Spinal cord (tissue), 10 donors: ENCODE data around the gene PDSS2. TPM values are rescaled to one million over a fixed set of nuclear protein-coding genes. Genes with fewer than 3 reads are reported as not detected.

Experiments used
- DNase-seq, 6 donors: peaks; one replicate each; pipeline versions ENCODE4 v3.0.0 to v3.0.0-alpha.2; 2013 to 2015; ENCODE audit warnings: low spot score in 6 of 6, low read depth in 4 of 6
- H3K27ac ChIP-seq: one replicate; pipeline ENCODE4 v1.5.1; 2013; ENCODE audit warnings: low read depth, low read length, control low read depth
- H3K27me3 ChIP-seq: one replicate; pipeline ENCODE4 v1.6.1; 2013; ENCODE audit warnings: low read length; ENCODE audit not compliant: control insufficient read depth, insufficient read depth
- H3K36me3 ChIP-seq: one replicate; pipeline ENCODE4 v1.6.1; 2013; ENCODE audit warnings: low read length; ENCODE audit not compliant: control insufficient read depth, insufficient read depth
- H3K4me1 ChIP-seq: one replicate; pipeline ENCODE4 v1.6.1; 2013; ENCODE audit warnings: low read length; ENCODE audit not compliant: control insufficient read depth, insufficient read depth
- H3K4me3 ChIP-seq: one replicate; pipeline ENCODE4 v1.5.1; 2013; ENCODE audit warnings: low read depth, low read length, control low read depth
- H3K9me3 ChIP-seq: one replicate; pipeline ENCODE4 v1.6.1; 2013; ENCODE audit warnings: low read length; ENCODE audit not compliant: control insufficient read depth, insufficient read depth
- WGBS: methylation state at CpG from one replicate; pipeline ENCODE4 v1.1.5; 2013; ENCODE audit warnings: missing lambda C conversion rate; ENCODE audit not compliant: insufficient coverage; 5-methylcytosine and 5-hydroxymethylcytosine counted together
- polyA plus RNA-seq, 2 donors: library from polyadenylated mRNA; unstranded; fragments of 120-200 nt; gene quantifications; one replicate each; pipeline ENCODE4 v1.2.1, GENCODE V29; 2013; ENCODE audit not compliant: insufficient read length in 2 of 2
- total RNA-seq, 2 donors: library from RNA; depleted of rRNA in 1 of 2; stranded (reverse); fragments of 120-200 nt in 1 of 2; fragments of >200 nt in 1 of 2; gene quantifications; one replicate each; pipeline versions ENCODE4 v1.2.3 to v1.2.4, GENCODE V29; 2013 to 2014
- donor health status: healthy.

The PDSS2 gene
- total and polyA plus RNA-seq, 4 donors = 9.5 to 14.5 (median 10.6) TPM

DNA sequence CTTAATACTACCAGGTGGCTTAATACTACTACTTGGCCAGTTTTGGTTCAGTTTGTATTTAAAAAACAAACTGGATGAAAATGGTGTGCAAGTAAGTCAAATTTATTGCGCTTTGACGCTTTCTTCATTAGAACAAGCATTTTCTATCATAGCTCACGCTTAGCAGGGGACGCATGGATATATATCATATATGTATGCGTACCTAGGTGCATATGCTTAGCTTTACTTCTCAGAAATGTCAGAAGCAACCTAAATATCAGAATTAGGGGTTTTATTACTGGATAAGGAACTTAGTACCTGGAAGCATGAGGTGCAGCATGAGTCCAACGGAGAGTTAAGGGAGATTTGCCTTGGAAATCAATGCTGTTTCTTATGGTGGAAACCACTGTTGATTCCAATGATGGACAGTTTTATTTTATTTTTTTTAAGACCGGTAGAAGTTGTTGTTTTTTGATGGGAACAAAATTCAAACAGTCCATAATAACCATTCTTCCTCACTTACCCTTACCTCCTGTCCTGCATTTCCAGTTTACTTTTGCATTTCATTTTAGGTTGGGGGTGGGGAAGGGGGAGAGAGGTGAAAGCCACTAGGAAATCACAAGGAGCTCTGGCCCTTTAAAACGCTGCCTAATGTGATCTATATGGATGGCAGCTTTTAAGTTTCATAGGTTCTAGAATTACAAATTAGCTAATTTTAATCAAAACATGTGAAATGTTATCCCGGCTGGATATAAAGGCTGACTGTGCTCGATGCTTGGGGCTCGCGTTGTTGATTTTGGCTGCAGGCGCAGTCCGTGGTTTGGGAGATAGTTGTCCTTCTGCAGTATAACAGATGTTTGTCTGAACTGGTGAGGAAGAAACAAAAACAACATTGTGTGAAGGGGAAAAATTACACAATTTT lies 32.6 kb upstream of the PDSS2 start:
- peak overlapping the region; percentile 82 for H3K27ac ChIP-seq
- H3K4me3 ChIP-seq = peak overlapping the region; percentile 76
- H3K27me3 ChIP-seq = peaks cover 6% of the 10 kb centered on the region
- H3K36me3 ChIP-seq = no peaks in the 10 kb centered on the region
- H3K9me3 ChIP-seq = no peaks in the 10 kb centered on the region
- H3K4me1 ChIP-seq = peaks cover 27% of the 10 kb centered on the region
- peak in 3 of 6 donors; percentile 52 to 82 (median 64) for DNase-seq
- WGBS = 0% methylated on average over 4 of the region's 14 CpGs

DNA sequence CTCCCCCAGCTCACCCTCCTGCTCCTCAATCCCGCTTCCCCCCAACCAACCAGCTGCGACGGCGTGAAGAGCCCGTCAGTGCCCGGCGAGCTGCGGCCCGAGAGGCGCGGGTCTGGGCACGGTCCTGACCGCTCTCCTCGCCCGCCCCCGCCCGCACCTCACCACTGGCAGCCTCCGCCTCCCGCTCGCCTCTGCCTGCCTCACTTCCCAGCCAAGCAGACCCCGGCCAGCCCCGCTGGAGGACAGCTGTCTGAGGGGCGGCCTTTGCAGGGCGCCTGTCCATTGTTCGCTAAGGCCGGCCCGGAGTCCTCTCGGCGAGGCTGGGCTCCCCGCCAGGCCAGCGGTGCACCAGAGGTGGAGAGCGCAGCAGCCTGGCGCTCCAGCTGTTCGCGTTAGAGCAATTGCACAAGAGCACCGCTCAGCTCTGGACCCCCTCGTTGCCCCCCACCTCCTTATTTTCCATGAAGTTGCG lies 31.8 kb upstream of the PDSS2 start:
- Histone ChIP-seq H3K27me3 (peaks cover 8% of the 10 kb centered on the region), H3K27ac (peak overlapping the region; percentile 82), H3K36me3 (no peaks in the 10 kb centered on the region), H3K4me1 (peaks cover 27% of the 10 kb centered on the region), H3K9me3 (no peaks in the 10 kb centered on the region), H3K4me3 (peak overlapping the region; percentile 76)
- DNase-seq = peak in 5 of 6 donors; percentile 48 to 82 (median 59)
- WGBS = under 1% methylated on average over 33 of the region's 38 CpGs

DNA sequence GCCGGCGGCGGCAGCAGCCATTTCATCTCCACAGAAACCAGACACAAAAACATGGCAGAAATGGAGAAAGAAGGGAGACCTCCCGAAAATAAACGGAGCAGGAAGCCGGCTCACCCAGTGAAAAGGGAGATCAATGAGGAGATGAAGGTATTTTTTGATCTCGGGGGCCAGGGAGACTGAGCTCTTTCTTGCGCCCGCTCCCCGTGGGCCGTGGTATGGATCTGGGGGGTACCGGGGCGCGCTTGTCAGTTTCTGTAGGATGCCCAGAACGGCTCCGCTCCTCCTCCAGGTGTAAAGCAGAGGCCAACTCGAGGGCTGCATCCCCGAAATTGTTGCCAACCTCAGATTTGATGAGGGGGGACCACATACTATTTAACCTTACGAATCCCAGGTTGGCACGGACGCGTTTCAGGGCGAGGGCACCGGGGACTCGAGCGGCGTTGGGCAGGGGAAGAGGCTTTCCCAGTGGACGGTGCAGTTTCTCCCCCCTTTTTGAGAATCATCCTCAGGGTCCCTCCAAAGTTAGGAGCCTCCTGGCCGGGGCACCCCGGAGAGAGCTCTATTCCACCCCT lies 31.3 kb upstream of the PDSS2 start:
- Histone ChIP-seq H3K36me3 (no peaks in the 10 kb centered on the region), H3K27ac (peak overlapping the region; percentile 82), H3K4me1 (peaks cover 27% of the 10 kb centered on the region), H3K27me3 (peaks cover 8% of the 10 kb centered on the region), H3K4me3 (peak overlapping the region; percentile 76), H3K9me3 (no peaks in the 10 kb centered on the region)
- WGBS = 0% methylated on average over 26 of the region's 30 CpGs
- peak in 2 of 6 donors; percentile 52 to 81 for DNase-seq

DNA sequence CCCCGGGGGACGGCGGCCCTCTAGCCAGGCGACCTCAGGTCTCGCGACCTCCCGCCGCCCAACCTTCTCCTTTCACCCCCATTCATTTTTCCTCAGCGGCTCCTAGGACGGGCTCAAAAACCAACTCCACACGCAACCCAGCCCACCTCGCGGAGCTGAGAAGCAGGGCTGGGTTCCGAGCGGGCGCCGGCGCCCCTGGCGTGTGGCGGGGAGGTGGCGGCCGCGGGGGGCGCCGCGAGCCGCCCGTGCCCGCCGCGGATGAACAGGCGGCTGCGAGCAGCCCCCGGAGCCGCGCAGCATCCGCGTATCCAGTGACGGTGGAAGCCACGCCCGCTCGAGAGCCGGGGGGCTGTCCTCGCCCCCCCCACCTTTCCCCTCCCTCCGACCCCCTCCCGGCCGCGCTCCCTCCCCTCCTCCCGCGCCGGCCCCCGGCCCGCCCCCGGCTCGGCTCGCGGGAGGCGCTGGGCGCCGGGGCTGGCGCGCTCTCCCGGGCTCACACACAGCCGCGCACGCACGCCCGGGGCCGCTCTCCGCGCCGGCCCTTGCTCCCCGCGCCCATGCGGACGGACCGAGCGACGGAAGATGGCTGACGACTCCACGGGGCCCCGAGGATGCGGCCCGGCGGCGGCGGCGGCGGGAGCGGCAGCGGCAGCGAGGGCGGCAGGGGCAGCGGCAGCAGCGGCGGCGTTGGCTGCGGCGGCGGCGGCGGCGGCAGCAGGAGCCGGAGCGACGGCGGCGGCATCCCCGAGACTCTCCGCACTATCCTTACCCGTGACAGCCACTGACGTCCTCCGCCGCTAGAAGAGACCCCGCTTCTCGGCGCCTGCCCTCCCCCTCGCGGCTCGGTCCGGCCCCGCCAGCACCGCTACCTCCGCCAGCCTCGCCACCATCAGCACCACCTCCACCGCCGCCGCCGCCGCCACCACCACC lies 30.5 kb upstream of the PDSS2 start, which contains the start of gene SOBP:
TSS of gene SOBP (plus strand) at position 482 of the 930 bp plus-strand sequence. CDS start 500 bp downstream, outside the sequence.
- Histone ChIP-seq H3K27me3 (peaks cover 8% of the 10 kb centered on the region), H3K9me3 (no peaks in the 10 kb centered on the region), H3K4me1 (peaks cover 25% of the 10 kb centered on the region), H3K36me3 (no peaks in the 10 kb centered on the region), H3K4me3 (peak within 1 kb of the TSS; percentile 80), H3K27ac (peak within 1 kb of the TSS; percentile 87)
- peak in 4 of 6 donors; percentile 77 to 96 (median 88) for DNase-seq
- WGBS = under 1% methylated on average over 106 of the region's 130 CpGs

DNA sequence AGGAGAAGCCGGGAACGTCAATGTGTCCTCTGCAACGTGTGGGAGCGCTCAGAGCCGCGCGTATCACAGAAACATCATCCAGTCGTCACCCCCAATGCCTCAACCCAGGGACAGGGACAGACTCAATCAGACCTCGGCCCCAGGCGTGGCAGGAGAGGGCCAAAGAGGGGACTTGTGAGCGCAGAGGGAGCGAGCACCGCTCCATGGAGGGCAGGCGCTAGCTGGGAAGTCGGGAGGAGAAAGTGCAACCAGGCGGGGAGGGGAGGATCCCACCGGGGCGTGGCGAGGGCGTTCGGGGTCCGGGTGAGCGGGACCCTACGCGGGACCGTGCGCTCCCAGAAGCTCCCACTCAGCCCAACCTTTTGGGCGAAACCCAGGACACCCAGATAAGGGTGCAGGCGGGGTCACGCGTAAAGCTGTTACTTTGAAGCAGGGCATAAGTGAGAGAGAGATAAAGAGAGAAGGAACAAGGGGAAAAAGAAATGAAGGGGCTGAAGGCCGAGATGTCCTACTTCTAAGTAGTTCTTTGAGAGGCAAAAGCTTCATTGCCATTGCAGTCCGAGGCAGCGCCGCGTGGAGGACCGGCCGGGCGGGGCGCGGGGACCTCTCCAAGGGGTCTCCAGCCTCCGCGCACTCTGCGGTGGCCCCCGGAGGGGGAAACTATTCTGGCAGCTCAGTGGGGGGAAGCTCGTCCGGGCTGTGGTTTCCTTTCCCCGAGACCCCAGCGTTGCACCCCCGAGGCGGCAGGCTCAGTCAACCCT lies 29.7 kb upstream of the PDSS2 start:
- WGBS = under 1% methylated on average over 51 of the region's 51 CpGs
- Histone ChIP-seq H3K4me1 (peaks cover 24% of the 10 kb centered on the region), H3K36me3 (no peaks in the 10 kb centered on the region), H3K9me3 (no peaks in the 10 kb centered on the region), H3K4me3 (peak overlapping the region; percentile 80), H3K27ac (peak overlapping the region; percentile 87), H3K27me3 (peaks cover 8% of the 10 kb centered on the region)
- peak in 2 of 6 donors; percentile 69 to 74 for DNase-seq

DNA sequence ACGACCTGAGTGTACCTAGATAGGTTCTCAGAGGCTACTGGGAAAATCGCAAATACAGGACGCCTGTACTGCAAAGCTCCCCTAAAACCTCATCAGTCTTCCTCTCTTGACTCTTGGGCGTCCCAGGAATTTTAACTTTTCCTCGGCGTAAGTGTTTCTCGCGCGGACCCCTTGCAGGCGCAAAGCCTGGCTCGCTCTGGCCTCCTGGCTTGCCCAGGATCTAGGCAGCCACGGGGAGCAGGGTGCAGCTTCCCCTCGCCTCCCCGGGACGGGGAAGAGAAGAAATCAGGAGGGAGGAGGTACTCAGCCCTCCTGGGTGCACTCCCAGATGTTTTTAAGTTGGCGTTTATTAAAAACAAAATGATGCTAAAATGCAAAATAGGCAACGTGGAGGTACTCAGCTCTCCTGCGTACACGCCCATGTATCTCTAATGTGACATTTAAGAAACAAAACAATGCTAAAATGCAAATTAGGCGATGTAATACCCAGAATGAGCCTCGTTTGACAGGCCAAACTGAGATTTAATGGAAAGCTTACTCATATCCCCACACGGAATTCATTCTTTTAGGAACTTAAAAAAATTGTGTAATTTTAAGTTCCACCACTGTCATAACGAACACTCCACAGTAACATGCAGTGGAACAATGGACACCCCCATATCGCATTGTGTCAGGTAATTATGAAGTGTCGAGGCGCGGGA lies 29.0 kb upstream of the PDSS2 start:
- Histone ChIP-seq H3K4me3 (peak overlapping the region; percentile 80), H3K4me1 (peaks cover 24% of the 10 kb centered on the region), H3K9me3 (no peaks in the 10 kb centered on the region), H3K36me3 (no peaks in the 10 kb centered on the region), H3K27ac (peak overlapping the region; percentile 87), H3K27me3 (peaks cover 8% of the 10 kb centered on the region)
- WGBS = 5% methylated on average over 15 of the region's 27 CpGs
- DNase-seq = peak in 2 of 6 donors; percentile 27 to 36

DNA sequence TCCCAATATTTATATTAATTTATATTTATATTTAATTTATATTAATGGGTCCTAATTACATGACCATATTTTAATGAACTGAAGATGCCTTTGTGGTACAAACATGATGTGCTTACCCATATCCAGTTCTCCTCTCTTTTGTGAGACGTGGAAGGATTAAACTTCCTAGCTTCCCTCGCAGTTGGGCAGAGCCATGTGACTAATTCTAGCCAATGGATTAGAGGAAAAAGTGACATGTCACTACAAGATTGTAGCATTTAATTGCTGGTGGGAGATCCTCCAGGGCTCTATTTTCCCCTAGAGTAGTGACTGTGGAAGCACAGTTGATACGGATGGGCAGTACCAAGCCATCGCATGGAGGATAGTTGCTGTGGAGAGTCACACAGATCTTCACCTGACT lies 25.8 kb upstream of the PDSS2 start:
- H3K4me3 ChIP-seq = no peak overlapping the region
- DNase-seq = no peak
- peaks cover 17% of the 10 kb centered on the region for H3K4me1 ChIP-seq
- no peaks in the 10 kb centered on the region for H3K9me3 ChIP-seq
- H3K36me3 ChIP-seq = no peaks in the 10 kb centered on the region
- no peak overlapping the region for H3K27ac ChIP-seq
- WGBS = no CpG with 5 or more reads among the region's 4 CpGs
- H3K27me3 ChIP-seq = peaks cover 8% of the 10 kb centered on the region

DNA sequence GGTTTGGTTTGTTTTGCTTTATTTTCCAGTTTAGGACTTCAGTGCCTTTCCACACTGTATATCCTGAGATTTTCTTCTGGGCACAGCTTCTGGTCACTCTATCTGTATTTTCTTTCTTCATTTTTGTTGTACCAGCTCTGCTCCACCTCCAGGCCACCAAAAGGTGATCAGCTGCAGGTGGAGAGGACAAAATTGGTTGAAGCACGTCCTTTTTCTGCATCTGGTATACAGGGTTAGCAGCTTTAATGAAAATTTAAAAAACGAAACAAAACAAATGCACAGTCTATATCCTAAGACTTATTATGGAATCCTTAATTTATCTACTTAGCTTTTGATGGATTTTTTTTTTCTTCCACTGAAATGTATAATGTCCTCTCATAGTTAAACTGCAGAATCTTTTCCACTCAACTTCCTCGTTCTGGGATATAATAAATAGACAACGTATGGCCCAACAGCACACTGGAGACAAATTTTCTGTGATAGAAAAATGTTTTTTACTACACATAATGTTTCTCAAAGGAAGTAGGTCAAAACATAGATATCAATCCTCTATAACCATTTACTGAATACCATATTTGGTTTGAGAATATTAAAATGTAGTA lies 19.8 kb upstream of the PDSS2 start:
- no peaks in the 10 kb centered on the region for H3K9me3 ChIP-seq
- H3K4me1 ChIP-seq = no peaks in the 10 kb centered on the region
- no peak overlapping the region for H3K4me3 ChIP-seq
- peak in 1 of 6 donors; percentile 32 for DNase-seq
- H3K27me3 ChIP-seq = no peaks in the 10 kb centered on the region
- no peaks in the 10 kb centered on the region for H3K36me3 ChIP-seq
- no CpG with 5 or more reads among the region's 4 CpGs for WGBS
- no peak overlapping the region for H3K27ac ChIP-seq
